HepG2 (cell line): ENCODE measurements around the gene FRMD4B. TPM values are rescaled to one million over a fixed set of nuclear protein-coding genes. Genes with fewer than 3 reads are reported as not detected.

Experiments
- ATAC-seq: fragments of 200-7000 bp; cut with Tn5 transposase; 3 replicates; pipeline ENCODE4 v1.9.1; 2020; ENCODE audit warnings: mild to moderate bottlenecking, moderate library complexity
- BruUV-seq: library from RNA; stranded (reverse); fragments of 400-500 nt; replicated peaks from 2 replicates; lab custom pipeline; 2021; lab: Mats Ljungman, UMichigan
- CTCF ChIA-PET: fragments of 300-600 bp; formaldehyde crosslinking; extraction: SDS; loops from one replicate; lab custom pipeline; 2021; ENCODE audit warnings: low total read pairs, inconsistent platforms, low intra/inter-chr PET ratio; lab: Yijun Ruan, JAX
- POLR2A ChIA-PET: fragments of 350-600 bp; sonication (Branson Sonifier 250); formaldehyde crosslinking; loops from one replicate; lab custom pipeline; 2020; ENCODE audit warnings: antibody characterized with exemption, inconsistent platforms; lab: Yijun Ruan, JAX
- DNase-seq: peaks from one replicate; pipeline ENCODE4 v3.0.0-alpha.2; 2015; ENCODE audit warnings: low spot score
- FAIRE-seq: peaks from 3 replicates; lab custom pipeline; 2011; peaks lifted over from hg19 to GRCh38; lab: Jason Lieb, UNC
- H2AFZ ChIP-seq: one replicate; pipeline ENCODE4 v1.6.1; 2011; ENCODE audit warnings: low read length, inconsistent platforms
- H3K27ac ChIP-seq: fragments of 300-600 bp; 3 replicates; pipeline ENCODE4 v1.8.0; 2011; ENCODE audit warnings: mixed run types, mild to moderate bottlenecking, mixed read lengths, low read length, inconsistent platforms; ENCODE audit not compliant: insufficient read depth; ENCODE audit errors: extremely low read length
- H3K27me3 ChIP-seq, 2 experiments: fragments of 200-600 bp in 1 of 2; 2 replicates in 1 of 2; 3 replicates in 1 of 2; pipeline versions ENCODE4 v1.6.0 to v1.8.0; 2011; ENCODE audit warnings: low read length in 2 of 2, mild to moderate bottlenecking in 2 of 2, moderate library complexity in 2 of 2, inconsistent platforms in 1 of 2; ENCODE audit not compliant: insufficient read depth in 2 of 2, control insufficient read depth in 1 of 2
- H3K36me3 ChIP-seq, 2 experiments: fragments of 200-600 bp in 1 of 2; replicated peaks in 1 of 2; 2 replicates in 1 of 2; 3 replicates in 1 of 2; pipeline versions ENCODE4 v1.5.1 to v1.8.0; 2011; ENCODE audit warnings: low read length in 2 of 2, inconsistent platforms in 1 of 2; ENCODE audit not compliant: insufficient read depth in 2 of 2, control insufficient read depth in 1 of 2
- H3K4me1 ChIP-seq: 2 replicates; pipeline ENCODE4 v1.5.1; 2012; ENCODE audit warnings: low read length, inconsistent platforms; ENCODE audit not compliant: insufficient read depth
- H3K4me2 ChIP-seq: 2 replicates; pipeline ENCODE4 v1.6.0; 2011; ENCODE audit warnings: low read depth, low read length, inconsistent platforms
- H3K4me3 ChIP-seq, 3 experiments: fragments of 200-600 bp in 1 of 3; sonication (generic), shearing (Covaris generic) in 1 of 3; replicated peaks in 1 of 3; 2 replicates each; pipeline ENCODE4 v1.5.1; 2011 to 2016; ENCODE audit warnings: low read length in 3 of 3, inconsistent platforms in 2 of 3, low read depth in 2 of 3, mild to moderate bottlenecking in 2 of 3, control low read depth in 1 of 3, mixed read lengths in 1 of 3; ENCODE audit not compliant: insufficient read depth in 1 of 3
- H3K79me2 ChIP-seq: one replicate; pipeline ENCODE4 v1.6.1; 2011; ENCODE audit warnings: low read length, inconsistent platforms; ENCODE audit not compliant: insufficient read depth
- H3K9ac ChIP-seq: 2 replicates; pipeline ENCODE4 v1.6.0; 2011; ENCODE audit warnings: mild to moderate bottlenecking, low read depth, low read length, inconsistent platforms; ENCODE audit not compliant: insufficient read depth
- H3K9me3 ChIP-seq: 2 replicates; pipeline ENCODE4 v1.5.1; 2012; ENCODE audit warnings: mild to moderate bottlenecking, low read length
- H4K20me1 ChIP-seq: 2 replicates; pipeline ENCODE4 v1.6.0; 2011; ENCODE audit warnings: inconsistent platforms, mild to moderate bottlenecking, low read length, moderate library complexity; ENCODE audit not compliant: insufficient read depth
- ARID5B ChIP-seq: IDR thresholded peaks from 2 replicates; pipeline ENCODE4 v1.4.0; 2020; ENCODE audit warnings: mild to moderate bottlenecking, missing genetic modification reagents
- ELF3 ChIP-seq: IDR thresholded peaks from 2 replicates; pipeline ENCODE4 v1.6.1; 2016; ENCODE audit warnings: missing genetic modification reagents, missing compliant biosample characterization
- EP300 ChIP-seq, 3 experiments: sonication (generic) in 1 of 3; formaldehyde crosslinking in 1 of 3; IDR thresholded peaks; 2 replicates each; pipeline versions ENCODE4 v1.5.1 to v1.6.1; 2011 to 2020; ENCODE audit warnings: low read depth in 2 of 3, low read length in 2 of 3, borderline replicate concordance in 1 of 3, improper control_type of control experiment in 1 of 3, mild to moderate bottlenecking in 1 of 3, missing genetic modification reagents in 1 of 3, moderate library complexity in 1 of 3
- FLYWCH1 ChIP-seq: sonication (generic); formaldehyde crosslinking; IDR thresholded peaks from 2 replicates; pipeline ENCODE4 v1.8.1; 2023; ENCODE audit warnings: mild to moderate bottlenecking, missing genetic modification reagents
- FOSL2 ChIP-seq: sonication (generic); formaldehyde crosslinking; IDR thresholded peaks from 2 replicates; pipeline ENCODE4 v1.4.0; 2020; ENCODE audit warnings: missing genetic modification reagents
- HMG20B ChIP-seq: conservative IDR thresholded peaks from 2 replicates; pipeline ENCODE4 v1.6.1; 2016; ENCODE audit warnings: missing genetic modification reagents, missing compliant biosample characterization
- HNRNPL ChIP-seq: fragments of 200-400 bp; formaldehyde crosslinking; IDR thresholded peaks from 2 replicates; pipeline ENCODE4 v1.6.1; 2017; ENCODE audit warnings: mild to moderate bottlenecking, low read depth, low read length
- MED8 ChIP-seq: sonication (generic); formaldehyde crosslinking; IDR thresholded peaks from 2 replicates; pipeline ENCODE4 v1.8.1; 2023; ENCODE audit warnings: mild to moderate bottlenecking, missing genetic modification reagents; ENCODE audit not compliant: insufficient replicate concordance
- NONO ChIP-seq, 2 experiments: fragments of 450-650 bp in 1 of 2; sonication (generic) in 1 of 2; formaldehyde crosslinking in 1 of 2; IDR thresholded peaks in 1 of 2; conservative IDR thresholded peaks in 1 of 2; 2 replicates each; pipeline versions ENCODE4 v1.6.1 to v1.8.0; 2017 to 2022; ENCODE audit warnings: mild to moderate bottlenecking in 1 of 2, missing genetic modification reagents in 1 of 2, moderate library complexity in 1 of 2
- RARA ChIP-seq: IDR thresholded peaks from 2 replicates; pipeline ENCODE4 v1.6.1; 2016; ENCODE audit warnings: missing genetic modification reagents, missing compliant biosample characterization
- RELA ChIP-seq: sonication (generic); formaldehyde crosslinking; IDR thresholded peaks from 2 replicates; pipeline ENCODE4 v1.4.0; 2020; ENCODE audit warnings: missing genetic modification reagents
- TBX3 ChIP-seq: fragments of 450-650 bp; IDR thresholded peaks from 2 replicates; pipeline ENCODE4 v1.6.1; 2017; ENCODE audit warnings: antibody characterized with exemption, mild to moderate bottlenecking, inconsistent platforms, borderline replicate concordance
- TOE1 ChIP-seq: sonication (generic); formaldehyde crosslinking; IDR thresholded peaks from 2 replicates; pipeline ENCODE4 v1.4.0; 2020; ENCODE audit warnings: mild to moderate bottlenecking, missing genetic modification reagents
- WGBS: methylation state at CpG from one replicate; pipeline ENCODE4 v1.1.6; 2017; ENCODE audit warnings: low lambda C conversion rate; 5-methylcytosine and 5-hydroxymethylcytosine counted together
- in situ Hi-C: cut with HindIII; loops from 2 replicates; pipeline ENCODE4 v1.10.0; 2017; ENCODE audit warnings: low pct_unique_long_range_greater_than_20kb; ENCODE audit not compliant: extremely low pct_ligation_motif_present
- intact Hi-C: fragments of 100-400 bp; cut with micrococcal nuclease; formaldehyde crosslinking; loops from one replicate; pipeline ENCODE4 v1.10.0; 2022; ENCODE audit not compliant: unreplicated experiment
- polyA plus RNA-seq, 8 experiments: library from polyadenylated mRNA; depleted of rRNA in 3 of 8; stranded (reverse) in 7 of 8; unstranded in 1 of 8; fragments of >200 nt; fragmentation: Illumina TruSeq in 4 of 8; extraction: Trizol in 4 of 8; gene quantifications; 2 replicates each; pipeline versions ENCODE4 v1.2.1 to v1.2.3, GENCODE V29; 2011 to 2016; ENCODE audit warnings: low read depth in 4 of 8, missing spikeins in 1 of 8, mixed read lengths in 1 of 8; ENCODE audit not compliant: insufficient read depth in 1 of 8
- total RNA-seq, 5 experiments: library from RNA; depleted of rRNA; stranded (reverse); fragments of >200 nt; fragmentation: Illumina TruSeq; extraction: Trizol; gene quantifications; 2 replicates each; pipeline ENCODE4 v1.2.3, GENCODE V29; 2016; ENCODE audit warnings: low read depth in 1 of 5

Gene FRMD4B
- total and polyA plus RNA-seq, 2 of the 13 experiments (the other 11 are each of a cell fraction or from before 2014, with no cell fraction given), result 3.0 to 3.3 TPM

- no peaks in the 10 kb centered on the region for H3K36me3 ChIP-seq
- H3K4me2 ChIP-seq, result no peak overlapping the region
- no peak for TF ChIP-seq NONO (IDR thresholded peaks at IDR 0.05)
- no peak for TF ChIP-seq NONO (CRISPR knock-in tag; conservative IDR thresholded peaks at IDR 0.05)
- TF ChIP-seq TOE1 (CRISPR knock-in tag), result no peak
- TF ChIP-seq HNRNPL, result no peak
- TF ChIP-seq HMG20B (CRISPR knock-in tag), result no peak
- TF ChIP-seq MED8 (CRISPR knock-in tag), result no peak
- TF ChIP-seq RELA (CRISPR knock-in tag), result no peak
- no peak for TF ChIP-seq FLYWCH1 (CRISPR knock-in tag)
- intact Hi-C loops, result no loop called here
- 42% methylated on average over 3 of the region's 3 CpGs for WGBS
- no peaks in the 10 kb centered on the region for H3K9me3 ChIP-seq
- H3K4me3 ChIP-seq, result no peak overlapping the region
- BruUV-seq, result no TSS peak
- no peaks in the 10 kb centered on the region for H3K27me3 ChIP-seq
- no peaks in the 10 kb centered on the region for H3K79me2 ChIP-seq
- DNase-seq, result no peak
- peak overlapping the region; percentile 50 for H2AFZ ChIP-seq
- no peaks in the 10 kb centered on the region for H4K20me1 ChIP-seq
- ATAC-seq, result no peak
- ChIA-PET POLR2A (no interaction called here), CTCF (no interaction called here)
- in situ Hi-C loops, result no loop called here
- no peak for FAIRE-seq
- H3K9ac ChIP-seq, result no peak overlapping the region
- H3K27ac ChIP-seq, result no peak overlapping the region
- H3K4me1 ChIP-seq, result peaks cover 17% of the 10 kb centered on the region
Measured at GRCh38 chr3:69214241-69214640, 171.6 kb downstream of the FRMD4B start.

- Histone ChIP-seq H3K4me1 (peaks cover 17% of the 10 kb centered on the region), H3K9ac (no peak overlapping the region), H3K9me3 (no peaks in the 10 kb centered on the region), H3K4me3 (no peak overlapping the region), H3K4me2 (no peak overlapping the region), H3K27ac (no peak overlapping the region), H4K20me1 (no peaks in the 10 kb centered on the region), H2AFZ (no peak overlapping the region), H3K79me2 (no peaks in the 10 kb centered on the region), H3K36me3 (no peaks in the 10 kb centered on the region), H3K27me3 (no peaks in the 10 kb centered on the region)
- 23% methylated on average over 3 of the region's 3 CpGs for WGBS
- POLR2A ChIA-PET, result interaction anchor here (1.2 kb wide), 1 partner anchor 13 kb away, joined by 3 read pairs; no protein-coding TSS in a partner anchor
- FAIRE-seq, result no peak
- BruUV-seq, result no TSS peak
- peak; percentile 63 for DNase-seq
- CTCF ChIA-PET, result no interaction called here
- in situ Hi-C loops (no loop called here), intact Hi-C loops (loop anchor here (1.0 kb wide), 1 partner anchor 13 kb away; no protein-coding TSS in a partner anchor)
- ATAC-seq, result peak; percentile 65
- TF ChIP-seq ELF3 (CRISPR knock-in tag) (peak; percentile 41; the same call in 1 of the 2 replicates), RARA (no peak), ARID5B (CRISPR knock-in tag) (0 out of 2 replicates have a peak, but pooled peaks have one; percentile 14), EP300 (IDR thresholded peaks at IDR 0.05; ENCODE audit: low read depth in 2 of 2, low read length in 2 of 2) (0 out of 4 replicates have a peak, but pooled peaks of 1 of the 2 experiments have one; percentile 8), EP300 (CRISPR knock-in tag; IDR thresholded peaks at IDR 0.05; ENCODE audit: borderline replicate concordance) (no peak), TBX3 (peak; percentile 78; the same call in 1 of the 2 replicates), FOSL2 (CRISPR knock-in tag) (peak; percentile 45; the same call in 1 of the 2 replicates)
Measured at GRCh38 chr3:69212411-69213160, 173.3 kb downstream of the FRMD4B start.
